Smooth muscle cell of the brain vasculature (primary cell): Measurements from ENCODE around the gene ATPAF2.

Experiments
- DNase-seq: peaks from one replicate; pipeline ENCODE4 v3.0.0-alpha.2; 2012; ENCODE audit warnings: low read depth, low spot score

Gene ATPAF2

DNA sequence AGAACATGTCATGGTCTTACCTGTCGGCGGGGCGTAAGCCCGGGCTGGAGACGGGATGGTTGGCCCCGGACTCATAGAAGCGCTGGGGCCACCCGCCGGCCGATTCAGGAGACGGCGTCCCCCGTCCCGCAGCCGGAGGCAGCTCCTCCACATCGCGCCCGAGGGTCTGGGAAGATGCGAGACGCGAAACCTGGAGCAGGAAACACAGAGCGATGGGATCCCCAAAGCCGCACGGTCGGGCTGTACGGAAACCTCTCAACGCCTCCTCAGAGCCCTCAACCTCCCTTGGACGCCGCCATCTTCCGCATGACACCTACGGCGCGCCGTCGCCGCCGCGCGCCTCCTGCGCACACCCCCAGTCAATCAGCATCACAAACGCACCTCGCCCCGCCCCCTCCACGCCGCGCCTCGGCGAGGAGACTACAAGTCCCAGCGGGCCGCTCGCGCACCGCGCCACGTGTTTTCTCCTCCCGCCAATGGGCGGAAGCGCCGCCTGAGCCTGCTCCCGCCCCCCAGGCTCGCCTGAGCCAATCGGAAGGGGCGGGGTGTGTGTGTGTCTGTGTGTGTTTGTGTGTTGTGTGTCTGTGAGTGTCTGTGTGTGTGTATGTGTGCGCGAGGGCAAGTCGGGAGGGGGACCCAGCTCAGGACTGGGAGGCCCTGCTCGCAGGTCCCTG, at the start of gene ATPAF2, which contains the start of gene GID4:
Gene ATPAF2, minus strand, starts transcription at position 308 of the 674 bp plus-strand sequence. Its CDS starts 155 bp downstream, at position 153.
Gene GID4, plus strand, starts transcription at position 548 of the 674 bp plus-strand sequence. Its CDS starts 57 bp downstream, at position 605.
- DNase-seq = peak; percentile 98

DNA sequence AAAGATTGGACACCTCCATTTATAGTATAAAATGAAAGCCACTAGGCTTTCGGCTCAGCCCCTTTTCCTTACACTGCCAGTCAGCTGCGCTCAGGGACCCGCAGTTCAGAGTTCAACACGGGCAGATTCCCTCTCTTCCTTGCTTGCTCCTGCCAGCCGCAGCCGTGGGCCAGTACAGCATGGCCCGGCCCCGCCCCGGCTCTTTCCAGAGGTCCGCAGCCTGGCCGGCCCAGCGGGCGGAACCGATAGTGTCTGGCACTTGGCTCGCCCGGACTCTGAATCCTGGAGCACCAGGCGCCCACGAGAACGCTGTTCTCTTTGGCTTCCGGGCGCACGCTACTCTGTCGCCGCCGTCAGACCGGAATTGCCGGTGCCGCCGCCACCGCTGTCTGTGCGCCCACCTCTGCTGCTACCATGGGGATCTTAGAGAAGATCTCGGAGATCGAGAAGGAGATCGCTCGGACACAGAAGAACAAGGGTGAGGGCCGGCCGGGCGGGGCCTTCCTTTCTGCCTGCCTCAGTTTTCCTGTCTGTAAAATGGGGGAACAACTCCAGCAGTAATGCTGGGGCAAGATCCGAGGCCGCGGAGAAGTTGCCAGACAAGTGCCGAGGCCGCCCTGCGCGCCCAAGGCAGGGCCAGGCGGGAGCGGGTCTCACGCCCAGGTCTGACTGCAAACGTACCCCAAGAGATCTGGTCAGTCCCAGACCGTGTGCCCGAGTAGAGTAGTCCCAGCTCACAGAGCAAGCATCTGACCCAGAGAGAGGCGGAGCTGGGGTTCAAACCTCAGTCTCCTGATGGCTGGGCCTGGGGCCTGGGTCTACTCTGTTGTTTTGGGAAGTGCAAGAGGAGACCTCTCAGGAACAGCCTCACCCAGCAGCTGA, 48.9 kb upstream of the ATPAF2 start, which contains the start of gene DRG2:
Gene DRG2, plus strand, starts transcription at position 339 of the 882 bp plus-strand sequence. Its CDS starts 76 bp downstream, at position 415.
- peak; percentile 79 for DNase-seq

DNA sequence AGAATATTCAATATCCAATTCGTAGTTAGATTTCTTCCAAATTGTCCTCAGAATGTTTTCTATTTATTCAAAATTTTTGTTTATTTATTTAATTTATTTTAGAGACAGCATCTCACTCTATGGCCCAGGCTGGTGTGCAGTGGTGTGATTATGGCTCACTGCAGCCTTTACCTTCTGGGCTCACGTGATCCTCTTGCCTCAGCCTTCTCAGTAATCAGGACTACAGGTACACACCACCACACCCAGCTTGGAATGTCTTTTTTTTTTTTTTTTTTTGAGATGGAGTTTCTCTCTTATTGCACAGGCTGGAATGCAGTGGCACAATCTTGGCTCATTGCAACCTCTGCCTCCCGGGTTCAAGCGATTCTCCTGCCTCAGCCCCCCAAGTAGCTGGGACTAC, 45.3 kb upstream of the ATPAF2 start:
- no peak for DNase-seq

- no peak for DNase-seq
These were observed 40.6 kb upstream of the ATPAF2 start for GRCh38 chr17:18079543-18079942.

- DNase-seq = no peak
These were observed 38.0 kb upstream of the ATPAF2 start for GRCh38 chr17:18076936-18077335.

DNA sequence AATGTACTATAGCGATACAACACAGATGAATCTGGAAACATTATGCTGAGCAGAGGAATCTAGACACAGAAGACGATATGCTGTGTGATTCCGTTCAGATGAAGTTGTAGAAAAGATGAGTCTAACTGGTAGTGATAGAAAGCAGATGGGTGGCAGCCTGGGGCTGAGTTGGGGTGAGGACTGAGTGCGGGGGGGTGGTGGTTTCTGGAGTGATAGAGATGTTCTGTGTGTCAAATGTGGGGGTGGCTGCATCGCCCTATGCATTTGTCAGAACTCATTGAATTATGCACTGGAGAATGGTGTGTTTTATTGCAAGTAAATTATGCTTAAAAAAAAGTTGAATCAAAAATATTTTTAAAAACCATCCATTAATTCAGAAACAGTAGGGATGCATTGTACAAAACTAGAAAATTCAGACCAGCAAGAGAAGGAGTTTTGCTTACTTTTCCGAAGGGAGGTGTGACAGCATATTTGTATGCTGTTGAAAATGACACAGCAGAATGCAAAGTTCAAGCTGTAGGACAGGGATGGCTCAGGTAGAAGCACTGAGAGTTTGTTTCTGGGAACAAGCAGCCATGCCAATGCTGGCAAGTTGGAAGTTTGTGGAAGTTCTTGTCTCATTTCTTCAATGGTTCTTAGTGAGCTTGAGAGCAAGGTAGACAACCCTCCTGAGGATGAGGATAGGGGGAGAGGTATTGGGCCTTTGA, 35.8 kb upstream of the ATPAF2 start:
- no peak for DNase-seq

- no peak for DNase-seq
These were observed 32.8 kb upstream of the ATPAF2 start for GRCh38 chr17:18071751-18072150.

GRCh38 chr17:18070861-18071340, 31.9 kb upstream of the ATPAF2 start:
- no peak for DNase-seq

DNA sequence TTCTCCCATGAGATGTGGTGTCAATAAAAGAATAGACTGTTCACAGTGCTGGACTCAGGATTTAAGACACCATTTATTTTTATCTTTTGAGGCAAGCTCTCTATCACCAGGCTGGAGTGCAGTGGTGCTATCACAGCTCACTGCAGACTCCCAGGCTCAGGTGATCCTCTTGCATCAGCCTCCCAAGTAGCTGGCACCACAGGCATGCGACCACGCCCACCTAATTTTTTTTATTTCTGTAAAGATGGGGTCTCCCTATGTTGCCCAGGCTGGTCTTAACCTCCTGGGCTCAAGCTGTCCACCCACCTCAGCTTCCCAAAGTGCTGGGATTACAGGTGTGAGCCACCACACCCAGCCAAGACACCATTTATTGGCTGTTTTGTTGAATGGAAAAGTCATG, 30.1 kb upstream of the ATPAF2 start:
- no peak for DNase-seq

DNA sequence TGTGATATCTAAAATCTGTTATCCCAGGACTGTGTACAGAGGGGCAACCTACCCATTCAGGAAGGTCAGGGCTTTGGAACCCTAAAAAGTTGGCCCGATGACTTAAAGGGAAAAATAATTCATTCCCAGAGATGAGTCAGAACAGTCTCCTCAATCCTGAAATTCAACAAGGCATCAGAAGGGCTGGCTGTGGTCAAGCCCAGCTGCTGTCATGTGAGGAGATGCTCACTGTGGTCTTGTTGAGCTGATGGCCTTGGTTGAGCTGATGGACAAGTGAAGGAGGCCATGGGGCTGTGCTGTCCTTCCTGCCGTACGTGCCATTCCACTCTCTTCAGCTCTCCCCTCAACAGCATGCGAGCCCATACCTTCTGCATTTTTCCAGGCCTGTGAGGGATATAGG, 27.9 kb upstream of the ATPAF2 start:
- no peak for DNase-seq

DNA sequence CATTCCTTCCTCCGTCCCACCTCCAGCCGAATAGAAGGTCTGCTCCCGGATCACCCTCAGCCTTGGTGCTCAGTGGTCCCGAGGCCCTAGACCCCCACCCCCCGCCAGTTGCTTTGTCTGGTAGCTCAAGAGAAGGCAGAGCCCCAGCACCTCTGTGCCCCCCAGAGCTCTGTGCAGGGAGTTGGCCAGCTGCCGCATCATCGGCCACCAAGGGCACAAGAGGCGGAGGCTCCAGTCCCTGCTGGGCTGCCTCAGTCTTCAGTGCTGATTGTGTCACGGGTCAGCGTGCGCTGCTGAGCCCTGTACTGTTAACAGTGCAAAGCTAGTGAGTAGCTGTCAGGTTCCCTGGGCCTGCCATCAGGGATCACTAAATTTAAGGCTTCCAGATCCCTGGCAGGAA, 26.6 kb upstream of the ATPAF2 start:
- no peak for DNase-seq

DNA sequence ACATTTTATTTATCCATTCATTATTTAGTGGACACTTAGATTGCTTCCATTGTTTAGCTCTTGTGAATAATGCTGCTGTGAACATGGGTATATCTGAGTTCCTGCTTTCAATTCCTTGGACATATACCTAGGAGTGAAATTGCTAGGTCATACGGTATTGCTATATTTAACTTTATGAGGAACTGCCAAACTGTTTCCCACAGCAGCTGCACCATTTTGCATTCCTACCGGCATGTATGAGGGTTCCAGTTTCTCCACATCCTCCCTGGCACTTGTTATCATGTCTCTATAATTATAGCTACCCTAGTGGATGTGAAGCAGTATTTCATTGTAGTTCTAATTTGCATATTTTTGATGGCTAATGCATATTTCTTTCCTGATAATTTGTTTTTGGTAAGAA, 25.1 kb upstream of the ATPAF2 start:
- DNase-seq = no peak

GRCh38 chr17:18059283-18059682, 20.3 kb upstream of the ATPAF2 start:
- no peak for DNase-seq

DNA sequence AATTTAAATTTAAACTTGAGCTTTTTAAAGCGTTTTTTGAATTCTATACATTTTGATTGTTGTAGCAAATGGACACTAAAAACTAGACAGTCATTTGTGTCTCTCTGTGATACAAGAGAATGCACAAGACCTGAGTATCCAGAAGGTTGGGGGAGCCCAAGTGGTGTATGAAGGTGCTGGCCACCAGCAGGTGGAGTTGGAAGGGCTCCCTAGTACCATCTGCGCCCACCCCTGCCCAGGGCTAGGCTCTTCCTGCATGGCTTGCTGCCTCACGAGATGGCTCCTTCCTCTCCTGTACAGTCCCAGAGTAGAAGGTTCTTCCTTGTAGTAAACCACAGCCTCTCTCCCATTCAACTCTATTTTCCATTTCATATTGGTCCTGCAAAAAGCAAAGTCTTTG, 17.2 kb upstream of the ATPAF2 start:
- DNase-seq = no peak

DNA sequence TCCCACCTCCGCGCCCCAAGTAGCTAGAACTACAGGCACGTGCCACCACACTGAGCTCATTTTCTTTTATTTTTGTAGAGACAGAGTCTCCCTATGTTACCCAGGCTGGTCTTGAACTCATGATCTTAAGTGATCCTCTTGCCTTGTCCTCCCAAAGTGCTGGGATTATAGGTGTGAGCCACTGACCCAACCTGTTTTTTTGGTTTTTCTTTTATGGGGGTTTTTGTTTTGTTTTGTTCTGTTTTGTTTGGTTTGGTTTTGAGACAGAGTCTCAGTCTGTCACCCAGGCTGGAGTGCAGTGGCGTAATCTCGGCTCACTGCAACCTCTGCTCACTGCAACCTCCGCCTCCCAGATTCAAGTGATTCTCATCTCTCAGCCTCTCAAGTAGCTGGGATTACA, 16.6 kb upstream of the ATPAF2 start:
- DNase-seq = no peak

- DNase-seq = no peak
These were observed 6.9 kb upstream of the ATPAF2 start for GRCh38 chr17:18045691-18046350.

DNA sequence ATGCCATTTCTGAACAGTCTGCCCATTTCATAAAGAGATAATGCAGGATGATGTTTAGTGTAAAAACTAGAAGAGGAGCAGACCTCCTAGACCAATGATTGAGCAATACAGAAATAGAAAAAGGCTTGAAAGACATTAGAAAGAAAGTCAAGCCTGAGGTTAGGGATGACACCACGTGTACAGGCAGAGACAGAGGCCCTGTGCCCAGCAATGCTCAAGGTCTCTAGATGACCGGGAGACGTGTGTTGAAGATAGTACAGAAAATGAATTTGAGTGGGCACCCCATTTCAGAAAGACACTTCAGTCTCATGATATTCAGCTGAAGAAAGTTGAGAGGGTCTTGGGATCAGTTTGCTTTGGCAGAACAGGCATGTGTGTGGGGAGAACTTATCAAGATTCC, 5.6 kb upstream of the ATPAF2 start:
- DNase-seq = no peak

- DNase-seq = no peak
These were observed 4.5 kb upstream of the ATPAF2 start for GRCh38 chr17:18043491-18043890.

DNA sequence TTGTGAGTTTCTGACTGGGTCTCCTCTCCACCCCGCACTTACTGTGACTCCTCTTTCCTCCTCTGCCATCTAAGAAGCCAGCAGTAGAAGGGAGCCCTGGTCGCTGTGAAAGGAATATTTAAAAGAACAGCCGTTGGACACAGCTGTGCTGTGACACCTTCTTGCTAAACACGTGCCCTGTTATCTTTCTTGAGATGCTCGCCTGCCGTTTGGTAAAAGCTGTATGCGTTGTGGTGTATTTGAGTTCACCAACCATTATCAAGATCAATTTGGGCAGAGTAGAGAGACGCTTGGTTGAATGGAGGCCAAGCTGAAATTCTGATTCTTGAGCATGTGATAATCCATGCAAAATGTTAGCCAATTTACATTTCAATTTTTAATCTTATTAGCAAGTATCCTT, 4.0 kb upstream of the ATPAF2 start:
- no peak for DNase-seq

GRCh38 chr17:18041776-18042175, 2.8 kb upstream of the ATPAF2 start:
- DNase-seq = no peak

DNA sequence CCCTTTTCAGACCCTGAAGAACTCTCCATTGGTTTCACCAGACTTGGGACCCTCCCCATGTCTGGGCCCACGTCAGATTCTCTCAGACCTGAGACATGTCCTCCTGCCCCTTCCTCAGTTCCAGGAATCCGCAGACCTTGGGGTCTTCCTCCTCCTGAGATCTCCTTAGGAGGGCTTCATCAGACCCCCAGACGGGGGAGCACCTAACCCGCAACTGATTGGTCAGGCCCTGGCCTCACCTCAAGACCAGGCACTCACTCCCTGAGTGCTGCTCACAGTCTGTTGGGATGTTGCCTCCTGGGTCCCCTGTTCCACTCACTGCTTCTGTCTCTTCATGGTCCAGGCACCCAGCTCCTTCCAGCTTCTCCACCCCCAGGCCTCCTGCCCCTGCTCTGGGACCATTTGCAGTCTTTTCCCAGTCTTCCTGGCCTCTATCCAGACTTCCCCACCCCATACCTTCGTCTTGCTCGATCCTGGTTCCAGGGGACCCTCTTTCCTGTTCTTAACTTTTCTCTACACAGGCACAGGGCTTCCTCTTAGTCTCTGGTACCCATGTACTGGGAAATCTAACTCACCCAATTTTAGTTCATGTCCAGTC, 1.4 kb upstream of the ATPAF2 start:
- DNase-seq = no peak
